Mucosa of descending colon (tissue), 3 donors: ENCODE results near the gene ANO4. TPM values are rescaled to one million over a fixed set of nuclear protein-coding genes. Genes with fewer than 3 reads are reported as not detected.

ENCODE experiments used
- ATAC-seq: fragments of 200-7000 bp; cut with Tn5 transposase; one replicate; pipeline ENCODE4 v1.9.1; 2020; ENCODE audit warnings: mild to moderate bottlenecking, moderate library complexity
- DNase-seq, 3 donors: peaks; one replicate each; pipeline ENCODE4 v3.0.0-alpha.2; 2020
- H3K36me3 ChIP-seq: fragments of 200-600 bp; one replicate; pipeline ENCODE4 v1.8.0; 2021; ENCODE audit warnings: low read depth, mild to moderate bottlenecking
- H3K4me1 ChIP-seq: fragments of 200-600 bp; one replicate; pipeline ENCODE4 v1.8.0; 2021; ENCODE audit warnings: low read depth, mild to moderate bottlenecking
- H3K4me3 ChIP-seq: fragments of 200-600 bp; one replicate; pipeline ENCODE4 v1.8.0; 2021; ENCODE audit warnings: mild to moderate bottlenecking
- H3K9me3 ChIP-seq: fragments of 200-600 bp; one replicate; pipeline ENCODE4 v1.8.0; 2021; ENCODE audit warnings: mild to moderate bottlenecking
- intact Hi-C, 2 donors: fragments of 100-400 bp; cut with DNase I in 1 of 2; cut with micrococcal nuclease in 1 of 2; formaldehyde crosslinking; loops; one replicate each; pipeline versions ENCODE4 v1.11.0 to v1.11.1; 2022; cut with DNase I, micrococcal nuclease
- total RNA-seq, 3 donors: library from RNA; stranded (reverse); fragmentation: NEBNext Ultra II Directional in 2 of 3; extraction: Animal tissue kit (Norgen Biotek cat#: 25700) in 2 of 3; gene quantifications; one replicate each; pipeline versions ENCODE4 v1.2.1 to v1.2.4, GENCODE V29; 2021 to 2023
- TF ChIP-seq, protein P1 (sequence below): fragments of 200-600 bp; IDR thresholded peaks from one replicate; pipeline ENCODE4 v1.8.0; 2022; ENCODE audit warnings: antibody characterized with exemption, mild to moderate bottlenecking
- donor health status: DM: no; HTN: no; CAD: no; lungs with moderate emphysema.
- donor health status: DM: no; HTN: no; CAD: no.
- donor health status: DM: no; HTN: yes; CAD: no.

The ANO4 gene
- total RNA-seq, 3 donors from 2014 or later: 0.13 to 1.9 (median 0.14) TPM

DNA sequence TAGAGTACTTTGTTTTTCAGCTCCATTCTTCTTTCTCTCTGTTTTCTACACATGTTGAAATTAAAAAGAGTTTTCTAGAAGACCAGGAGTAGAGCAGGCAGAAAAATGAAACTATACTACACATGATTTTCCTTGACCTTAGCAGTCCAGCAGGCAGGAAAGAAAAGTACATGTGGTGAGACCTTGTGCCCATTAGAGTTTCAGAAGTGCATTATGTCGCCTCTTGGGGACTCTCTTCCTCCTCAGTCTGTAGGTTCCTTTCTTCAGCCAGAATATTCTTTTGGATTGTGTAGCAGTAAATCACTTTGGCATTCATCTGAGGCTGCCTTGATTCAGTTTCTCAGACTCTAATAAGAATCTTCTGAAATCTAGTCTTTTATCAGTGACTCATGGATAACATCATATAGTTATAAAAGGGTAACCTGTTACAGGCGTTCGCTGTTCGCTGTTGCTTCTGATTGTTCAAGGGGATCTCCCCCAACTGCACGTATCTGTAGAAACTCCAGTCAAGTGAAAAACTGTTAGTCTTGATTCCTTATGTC lies 161.8 kb downstream of the ANO4 start:
- ATAC-seq: no peak
- no peaks in the 10 kb centered on the region for H3K4me1 ChIP-seq
- no peaks in the 10 kb centered on the region for H3K9me3 ChIP-seq
- TF ChIP-seq, protein P1, sequence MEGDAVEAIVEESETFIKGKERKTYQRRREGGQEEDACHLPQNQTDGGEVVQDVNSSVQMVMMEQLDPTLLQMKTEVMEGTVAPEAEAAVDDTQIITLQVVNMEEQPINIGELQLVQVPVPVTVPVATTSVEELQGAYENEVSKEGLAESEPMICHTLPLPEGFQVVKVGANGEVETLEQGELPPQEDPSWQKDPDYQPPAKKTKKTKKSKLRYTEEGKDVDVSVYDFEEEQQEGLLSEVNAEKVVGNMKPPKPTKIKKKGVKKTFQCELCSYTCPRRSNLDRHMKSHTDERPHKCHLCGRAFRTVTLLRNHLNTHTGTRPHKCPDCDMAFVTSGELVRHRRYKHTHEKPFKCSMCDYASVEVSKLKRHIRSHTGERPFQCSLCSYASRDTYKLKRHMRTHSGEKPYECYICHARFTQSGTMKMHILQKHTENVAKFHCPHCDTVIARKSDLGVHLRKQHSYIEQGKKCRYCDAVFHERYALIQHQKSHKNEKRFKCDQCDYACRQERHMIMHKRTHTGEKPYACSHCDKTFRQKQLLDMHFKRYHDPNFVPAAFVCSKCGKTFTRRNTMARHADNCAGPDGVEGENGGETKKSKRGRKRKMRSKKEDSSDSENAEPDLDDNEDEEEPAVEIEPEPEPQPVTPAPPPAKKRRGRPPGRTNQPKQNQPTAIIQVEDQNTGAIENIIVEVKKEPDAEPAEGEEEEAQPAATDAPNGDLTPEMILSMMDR: no peak
- no peak for DNase-seq
- no peak overlapping the region for H3K4me3 ChIP-seq
- intact Hi-C loops: no loop called here
- no peaks in the 10 kb centered on the region for H3K36me3 ChIP-seq

DNA sequence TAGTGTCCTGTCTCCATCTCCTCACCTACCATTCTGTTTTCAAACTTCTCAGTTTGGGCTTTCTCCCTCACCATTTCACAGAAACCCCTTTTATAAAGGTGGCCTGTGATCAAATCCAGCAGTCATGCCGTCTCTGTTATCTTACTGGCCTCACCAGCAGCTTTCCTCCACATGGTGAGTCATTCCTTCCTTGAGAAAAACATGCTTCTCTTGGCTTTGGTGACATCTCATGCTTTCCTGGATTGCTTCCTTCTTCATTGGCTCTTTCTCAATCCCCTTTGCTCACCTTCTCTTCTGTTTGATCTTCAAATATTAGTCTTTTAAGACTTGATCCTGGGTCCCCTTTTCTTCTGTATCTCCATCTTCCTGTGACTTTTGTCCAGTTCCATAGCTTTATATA lies 164.9 kb downstream of the ANO4 start:
- TF ChIP-seq, protein P1: no peak
- ATAC-seq: no peak
- intact Hi-C loops: no loop called here
- H3K4me1 ChIP-seq: no peaks in the 10 kb centered on the region
- no peak overlapping the region for H3K4me3 ChIP-seq
- DNase-seq: no peak
- no peaks in the 10 kb centered on the region for H3K36me3 ChIP-seq
- H3K9me3 ChIP-seq: no peaks in the 10 kb centered on the region

DNA sequence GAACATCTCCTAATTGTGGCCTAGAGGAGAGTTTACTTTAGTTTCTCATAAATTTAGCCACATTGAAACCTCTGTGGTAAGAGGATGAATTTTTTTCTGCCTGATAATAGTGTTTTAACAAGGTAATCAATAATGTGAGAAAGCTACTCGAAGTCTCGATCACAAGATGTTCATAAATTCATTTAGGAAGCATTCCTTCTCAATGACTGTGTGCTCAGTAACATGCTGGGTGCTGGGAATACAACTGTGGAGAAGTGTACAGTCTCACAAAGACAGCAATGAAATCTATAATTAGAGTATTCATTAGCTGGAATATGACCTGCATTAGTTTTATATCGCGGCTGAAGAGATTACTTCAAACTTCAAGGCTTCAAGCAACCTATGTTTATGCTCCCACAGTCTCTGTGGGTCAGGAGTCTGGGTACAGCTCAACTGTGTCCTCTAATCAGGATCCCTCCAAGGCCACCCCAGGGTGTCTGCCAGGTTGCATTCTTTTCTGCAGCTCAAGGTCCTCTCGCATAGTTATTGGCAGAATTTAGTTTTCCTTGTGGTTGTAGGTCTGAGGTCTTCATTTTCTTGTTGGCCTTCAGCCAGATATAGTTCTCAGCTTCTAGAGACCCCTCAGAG lies 167.6 kb downstream of the ANO4 start:
- TF ChIP-seq, protein P1: no peak
- H3K9me3 ChIP-seq: no peaks in the 10 kb centered on the region
- H3K4me1 ChIP-seq: no peaks in the 10 kb centered on the region
- intact Hi-C loops: no loop called here
- no peak for DNase-seq
- ATAC-seq: no peak
- H3K4me3 ChIP-seq: no peak overlapping the region
- no peaks in the 10 kb centered on the region for H3K36me3 ChIP-seq

DNA sequence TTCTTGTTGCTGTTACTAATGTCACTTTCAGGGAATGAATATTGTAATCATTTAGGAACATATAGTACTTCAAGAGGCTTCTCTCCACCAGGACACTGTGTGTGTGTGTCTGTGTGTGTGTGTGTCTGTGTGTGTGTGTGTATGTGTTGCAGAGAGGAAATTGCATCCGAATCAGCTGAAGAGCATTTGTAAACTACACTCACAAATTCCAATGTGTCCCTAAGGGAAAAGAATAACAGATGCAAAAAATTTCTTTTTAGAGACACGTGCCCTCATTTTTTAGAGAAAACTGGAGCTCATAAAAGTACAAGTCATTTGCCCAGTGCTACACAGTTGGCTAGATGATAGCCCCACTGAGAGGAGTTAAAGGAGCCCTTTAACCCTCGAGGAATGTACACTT lies 168.8 kb downstream of the ANO4 start:
- H3K36me3 ChIP-seq: no peaks in the 10 kb centered on the region
- no peaks in the 10 kb centered on the region for H3K9me3 ChIP-seq
- intact Hi-C loops: no loop called here
- TF ChIP-seq, protein P1: no peak
- no peaks in the 10 kb centered on the region for H3K4me1 ChIP-seq
- DNase-seq (no peak), ATAC-seq (no peak)
- H3K4me3 ChIP-seq: no peak overlapping the region

DNA sequence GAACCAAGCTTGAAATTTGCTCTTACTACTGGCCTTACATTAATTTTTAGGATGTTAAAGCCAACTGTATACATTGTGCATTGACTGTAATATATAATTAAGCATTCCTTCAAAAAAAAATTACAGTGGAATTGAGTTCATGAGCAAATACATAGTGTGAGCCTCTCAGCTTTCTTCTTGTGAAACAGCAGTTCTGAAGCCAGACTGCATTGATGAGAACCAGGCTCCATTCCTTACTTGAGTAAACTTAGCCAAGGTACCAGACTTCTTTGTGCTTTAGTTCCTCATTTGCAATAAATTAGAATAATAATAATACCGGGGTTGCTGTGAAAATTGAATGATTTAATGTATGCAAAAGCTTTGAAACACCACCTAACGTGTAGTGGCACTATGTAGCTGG lies 169.5 kb downstream of the ANO4 start:
- Histone ChIP-seq H3K9me3 (no peaks in the 10 kb centered on the region), H3K4me1 (no peaks in the 10 kb centered on the region), H3K36me3 (no peaks in the 10 kb centered on the region), H3K4me3 (no peak overlapping the region)
- TF ChIP-seq, protein P1: no peak
- intact Hi-C loops: no loop called here
- DNase-seq (no peak), ATAC-seq (no peak)
